Effector CD8-positive, alpha-beta T cell (primary cell): ENCODE data around the gene SPATA31A6.
"Not testable (repeated sequence)": the region's sequence is repeated elsewhere in the genome, so short reads cannot be mapped to it uniquely, and the experiment has no call there.

ENCODE experiments used
- DNase-seq: peaks from one replicate; lab custom pipeline; 2025; lab: John Stamatoyannopoulos, UW
- total RNA-seq, 4 experiments: gene quantifications; one replicate each; lab custom pipeline; 2026; lab: John Stamatoyannopoulos, UW

The SPATA31A6 gene
- 0 reads per million in 4 experiments for total RNA-seq

- not testable (repeated sequence) for DNase-seq
Observed at GRCh38 chr9:42183359-42183758, at the start of gene SPATA31A6. TSS of gene SPATA31A6 (plus strand) at chr9:42183659. CDS start at chr9:42183688, 29 bp downstream.

- DNase-seq = not testable (repeated sequence)
Observed at GRCh38 chr9:42160299-42160698, 23.2 kb upstream of the SPATA31A6 start.

GRCh38 chr9:42219861-42220260, 36.4 kb downstream of the SPATA31A6 start:
- DNase-seq = not testable (repeated sequence)

GRCh38 chr9:42223230-42223629, 39.8 kb downstream of the SPATA31A6 start:
- DNase-seq = not testable (repeated sequence)

- not testable (repeated sequence) for DNase-seq
Observed at GRCh38 chr9:42233031-42233430, 49.6 kb downstream of the SPATA31A6 start.

- DNase-seq = not testable (repeated sequence)
Observed at GRCh38 chr9:42234610-42235009, 51.2 kb downstream of the SPATA31A6 start.

GRCh38 chr9:42235352-42235991, 52.0 kb downstream of the SPATA31A6 start:
- not testable (repeated sequence) for DNase-seq

GRCh38 chr9:42236097-42236496, 52.6 kb downstream of the SPATA31A6 start:
- not testable (repeated sequence) for DNase-seq

GRCh38 chr9:42237381-42237780, 53.9 kb downstream of the SPATA31A6 start:
- not testable (repeated sequence) for DNase-seq

- DNase-seq = not testable (repeated sequence)
Observed at GRCh38 chr9:42238862-42239261, 55.4 kb downstream of the SPATA31A6 start.
